Measurements from ENCODE around the gene ELF1.
"Not testable (repeated sequence)": the region's sequence is repeated elsewhere in the genome, so short reads cannot be mapped to it uniquely, and the experiment has no call there.

The ELF1 gene

DNA sequence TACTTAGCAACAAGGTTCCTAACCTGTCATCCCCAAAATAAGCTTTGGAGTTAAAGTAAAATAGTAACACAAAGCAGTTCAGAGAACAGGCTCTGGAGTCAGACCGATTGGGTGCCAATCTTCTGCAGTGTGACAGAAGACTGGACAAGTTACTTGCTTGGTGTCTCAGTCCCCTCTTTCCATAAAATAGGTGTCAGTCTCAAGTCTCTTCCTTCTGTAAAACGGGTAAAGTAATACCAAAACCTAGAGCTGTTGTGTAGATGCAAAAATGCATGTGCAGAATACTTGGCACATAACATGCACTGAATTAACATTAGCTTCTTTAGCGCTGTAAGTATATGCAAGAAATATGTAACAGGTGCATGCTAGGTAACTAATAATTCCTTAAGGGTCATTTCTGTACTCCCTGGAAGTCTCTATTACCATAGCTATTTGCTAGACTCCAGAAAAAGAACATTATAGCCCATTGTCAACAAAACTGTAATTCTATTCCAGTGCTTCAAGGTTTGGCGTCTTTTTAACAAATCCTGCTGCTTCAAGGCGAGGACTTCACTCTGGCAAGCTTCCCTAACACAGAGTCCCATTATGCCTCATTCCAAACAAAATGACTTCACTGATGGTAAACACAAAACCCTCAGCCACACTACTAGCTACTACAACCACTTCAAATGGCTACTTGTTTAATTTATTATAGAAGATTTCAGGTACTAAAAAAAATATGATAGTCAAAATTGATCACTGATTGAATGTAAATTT lies 32.8 kb downstream of the ELF1 start:
- Histone ChIP-seq H3K36me3 (ENCODE audit: insufficient read depth, low read length) (no peaks in the 10 kb centered on the region), H3K4me1 (ENCODE audit: insufficient read depth, low read length) (peaks cover 9% of the 10 kb centered on the region; the same call in 1 of the 2 replicates), H3K9me3 (ENCODE audit: control insufficient read depth, insufficient read depth, low read length) (no peaks in the 10 kb centered on the region), H3K9ac (ENCODE audit: low read depth, low read length) (no peak overlapping the region)

DNA sequence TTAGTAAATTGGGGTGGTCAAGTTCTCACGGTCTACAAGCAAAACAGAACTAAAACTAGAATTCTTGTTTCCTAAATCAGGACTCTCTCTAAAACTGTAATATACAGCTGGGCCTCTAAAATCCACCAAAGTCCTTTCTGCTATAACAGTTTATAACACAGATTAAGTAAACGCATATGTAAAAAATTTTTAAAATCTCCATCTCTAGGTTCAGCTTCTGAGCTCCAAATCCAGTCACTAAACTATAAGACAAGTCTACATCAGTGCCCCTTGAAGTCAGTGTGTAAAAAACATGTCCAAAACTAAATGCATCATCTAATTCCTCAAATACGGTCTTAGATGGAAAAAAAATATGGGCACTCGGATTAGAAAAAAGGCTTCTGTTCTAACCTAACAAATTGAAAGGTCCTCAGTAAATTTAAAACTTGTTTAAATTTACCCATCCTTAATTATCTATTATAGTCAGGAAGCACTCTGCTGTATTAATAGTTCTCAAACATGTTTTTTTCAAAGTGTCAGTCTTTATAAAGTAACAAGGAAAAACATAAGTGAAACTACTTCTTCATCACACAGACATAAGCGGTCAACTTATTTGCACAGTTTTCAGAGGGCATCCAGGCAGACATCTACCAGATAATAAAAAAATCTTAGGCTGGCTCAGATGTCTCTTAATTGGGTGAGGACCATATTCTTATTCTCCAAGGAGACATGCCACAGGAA lies 33.6 kb downstream of the ELF1 start:
- peaks cover 9% of the 10 kb centered on the region; the same call in 1 of the 2 replicates for H3K4me1 ChIP-seq (ENCODE audit: insufficient read depth, low read length)
- no peak overlapping the region for H3K9ac ChIP-seq (ENCODE audit: low read depth, low read length)
- H3K9me3 ChIP-seq (ENCODE audit: control insufficient read depth, insufficient read depth, low read length) = no peaks in the 10 kb centered on the region
- H3K36me3 ChIP-seq (ENCODE audit: insufficient read depth, low read length) = no peaks in the 10 kb centered on the region

GRCh38 chr13:40984668-40985366 lies 34.3 kb downstream of the ELF1 start:
- Histone ChIP-seq H3K4me1 (ENCODE audit: insufficient read depth, low read length) (peaks cover 9% of the 10 kb centered on the region; the same call in 1 of the 2 replicates), H3K36me3 (ENCODE audit: insufficient read depth, low read length) (no peaks in the 10 kb centered on the region), H3K9me3 (ENCODE audit: control insufficient read depth, insufficient read depth, low read length) (no peaks in the 10 kb centered on the region), H3K9ac (ENCODE audit: low read depth, low read length) (no peak overlapping the region)

GRCh38 chr13:40983725-40984667 lies 35.1 kb downstream of the ELF1 start:
- Histone ChIP-seq H3K9me3 (ENCODE audit: control insufficient read depth, insufficient read depth, low read length) (no peaks in the 10 kb centered on the region), H3K9ac (ENCODE audit: low read depth, low read length) (no peak overlapping the region), H3K4me1 (ENCODE audit: insufficient read depth, low read length) (peaks cover 9% of the 10 kb centered on the region; the same call in 1 of the 2 replicates)

GRCh38 chr13:40983259-40983658 lies 35.9 kb downstream of the ELF1 start:
- Histone ChIP-seq H3K9me3 (ENCODE audit: control insufficient read depth, insufficient read depth, low read length) (no peaks in the 10 kb centered on the region), H3K9ac (ENCODE audit: low read depth, low read length) (no peak overlapping the region), H3K36me3 (ENCODE audit: insufficient read depth, low read length) (no peaks in the 10 kb centered on the region), H3K4me1 (ENCODE audit: insufficient read depth, low read length) (peaks cover 9% of the 10 kb centered on the region; the same call in 1 of the 2 replicates)

More at GRCh38 chr13:40983725-40984667, 35.1 kb downstream of the ELF1 start:
- H3K36me3 ChIP-seq (ENCODE audit: insufficient read depth, low read length) = no peaks in the 10 kb centered on the region

- peaks cover 9% of the 10 kb centered on the region; the same call in 1 of the 2 replicates for H3K4me1 ChIP-seq (ENCODE audit: insufficient read depth, low read length)
- H3K9ac ChIP-seq (ENCODE audit: low read depth, low read length) = peak overlapping the region; percentile 22; the same call in 1 of the 2 replicates
These were observed 36.3 kb downstream of the ELF1 start for GRCh38 chr13:40982772-40983171.

DNA sequence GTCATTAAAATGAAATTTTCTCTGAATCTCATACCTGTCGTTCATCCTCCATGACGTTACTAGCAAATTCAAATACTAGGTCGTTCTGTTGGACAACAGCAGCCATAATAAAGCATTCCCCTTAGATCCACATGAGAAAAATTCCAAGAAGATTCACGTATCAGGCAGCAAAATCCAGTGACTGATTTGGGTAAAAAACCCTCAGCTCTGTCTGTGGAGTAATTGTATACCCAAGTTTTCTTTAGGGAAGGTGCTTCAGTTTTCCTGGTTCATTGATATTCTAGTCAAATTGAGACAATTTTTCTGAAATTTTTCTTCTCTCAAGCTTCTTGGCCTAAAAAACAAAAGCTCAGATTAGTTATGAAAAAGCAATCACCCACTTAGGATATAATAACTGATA lies 37.2 kb downstream of the ELF1 start:
- Histone ChIP-seq H3K4me1 (ENCODE audit: insufficient read depth, low read length) (peaks cover 9% of the 10 kb centered on the region; the same call in 1 of the 2 replicates), H3K36me3 (ENCODE audit: insufficient read depth, low read length) (no peaks in the 10 kb centered on the region), H3K9ac (ENCODE audit: low read depth, low read length) (no peak overlapping the region), H3K9me3 (ENCODE audit: control insufficient read depth, insufficient read depth, low read length) (no peaks in the 10 kb centered on the region)

More at GRCh38 chr13:40982772-40983171, 36.3 kb downstream of the ELF1 start:
- H3K9me3 ChIP-seq (ENCODE audit: control insufficient read depth, insufficient read depth, low read length) = no peaks in the 10 kb centered on the region
- H3K36me3 ChIP-seq (ENCODE audit: insufficient read depth, low read length) = no peaks in the 10 kb centered on the region

DNA sequence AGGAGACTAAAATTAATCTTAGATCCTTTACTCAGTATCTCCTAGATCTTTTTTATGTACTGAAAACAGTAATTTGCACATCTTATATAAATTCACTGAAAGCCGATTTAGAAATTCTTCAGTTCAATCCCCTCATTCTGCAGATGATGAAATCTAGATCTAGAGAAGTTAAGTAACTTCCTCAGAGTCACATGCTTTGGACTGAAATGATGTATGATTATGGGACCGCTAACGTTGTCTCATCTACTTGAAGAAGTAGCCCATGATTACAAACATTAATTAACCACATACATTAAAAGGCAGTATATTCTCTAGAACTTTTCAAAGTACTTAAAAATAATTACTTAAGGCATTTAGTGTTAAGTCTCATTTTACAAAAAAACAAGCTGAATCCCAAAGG lies 37.8 kb downstream of the ELF1 start:
- H3K9me3 ChIP-seq (ENCODE audit: control insufficient read depth, insufficient read depth, low read length) = no peaks in the 10 kb centered on the region
- no peaks in the 10 kb centered on the region for H3K36me3 ChIP-seq (ENCODE audit: insufficient read depth, low read length)
- H3K9ac ChIP-seq (ENCODE audit: low read depth, low read length) = no peak overlapping the region
- H3K4me1 ChIP-seq (ENCODE audit: insufficient read depth, low read length) = peaks cover 9% of the 10 kb centered on the region; the same call in 1 of the 2 replicates

- Histone ChIP-seq H3K36me3 (ENCODE audit: insufficient read depth, low read length) (no peaks in the 10 kb centered on the region), H3K9ac (ENCODE audit: low read depth, low read length) (no peak overlapping the region), H3K9me3 (ENCODE audit: control insufficient read depth, insufficient read depth, low read length) (no peaks in the 10 kb centered on the region), H3K4me1 (ENCODE audit: insufficient read depth, low read length) (peaks cover 9% of the 10 kb centered on the region; the same call in 1 of the 2 replicates)
These were observed 38.7 kb downstream of the ELF1 start for GRCh38 chr13:40980461-40980860.

DNA sequence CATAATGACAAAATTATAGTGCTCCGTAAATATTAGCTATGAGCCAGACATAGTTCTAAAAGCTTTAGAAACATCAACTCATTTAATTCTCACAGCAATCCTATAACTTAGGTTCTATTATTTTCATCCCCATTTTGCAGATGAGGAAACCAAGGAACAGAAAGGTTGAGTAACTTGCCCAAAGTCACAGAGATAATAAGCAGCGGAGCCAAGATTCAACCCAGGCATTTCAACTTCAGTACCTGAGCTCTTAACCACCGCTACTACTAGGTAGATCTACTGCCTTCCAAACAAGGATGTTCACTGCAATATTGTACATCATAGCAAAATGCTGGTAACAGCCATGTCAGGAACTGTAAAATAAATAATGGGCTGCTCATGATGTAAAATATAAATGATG lies 39.9 kb downstream of the ELF1 start:
- Histone ChIP-seq H3K4me1 (ENCODE audit: insufficient read depth, low read length) (peaks cover 9% of the 10 kb centered on the region; the same call in 1 of the 2 replicates), H3K36me3 (ENCODE audit: insufficient read depth, low read length) (no peaks in the 10 kb centered on the region), H3K9me3 (ENCODE audit: control insufficient read depth, insufficient read depth, low read length) (no peaks in the 10 kb centered on the region), H3K9ac (ENCODE audit: low read depth, low read length) (no peak overlapping the region)

DNA sequence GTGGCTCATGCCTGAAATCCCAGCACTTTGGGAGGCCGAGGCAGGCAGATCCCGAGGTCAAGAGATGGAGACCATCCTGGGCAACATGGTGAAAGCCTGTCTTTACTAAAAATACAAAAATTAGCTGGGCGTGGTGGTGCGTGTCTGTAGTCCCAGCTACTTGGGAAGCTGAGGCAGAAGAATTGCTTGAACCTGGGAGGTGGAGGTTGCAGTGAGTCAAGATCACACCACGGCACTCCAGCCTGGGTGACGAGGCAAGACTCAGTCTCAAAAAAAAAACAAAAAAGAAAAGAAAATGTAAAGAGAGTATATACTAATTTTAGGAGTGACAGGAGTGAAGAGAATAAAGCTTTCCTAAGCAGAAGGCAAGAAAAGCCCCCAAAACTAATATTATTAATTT lies 41.0 kb downstream of the ELF1 start:
- not testable (repeated sequence) for H3K36me3 ChIP-seq (ENCODE audit: insufficient read depth, low read length); H3K9me3 ChIP-seq (ENCODE audit: control insufficient read depth, insufficient read depth, low read length); H3K9ac ChIP-seq (ENCODE audit: low read depth, low read length); H3K4me1 ChIP-seq (ENCODE audit: insufficient read depth, low read length)

DNA sequence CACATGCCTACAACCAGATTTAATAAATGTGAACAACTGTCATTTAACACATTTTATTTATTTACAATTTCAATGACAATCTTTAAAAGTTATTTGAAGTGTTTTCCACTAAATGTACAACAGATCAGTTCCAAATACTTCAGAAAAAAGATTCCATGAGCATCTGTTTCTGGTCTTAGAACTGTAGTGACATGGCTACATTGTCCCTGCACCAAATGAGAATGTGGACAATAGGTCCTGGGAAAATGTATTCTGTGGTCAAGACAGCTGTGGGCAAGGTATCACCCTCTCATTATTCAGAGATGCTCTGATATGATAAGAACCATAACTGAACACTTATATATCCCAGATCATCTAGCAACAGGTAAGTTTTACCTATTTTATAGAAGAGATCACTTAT lies 43.7 kb downstream of the ELF1 start:
- Histone ChIP-seq H3K36me3 (ENCODE audit: insufficient read depth, low read length) (no peaks in the 10 kb centered on the region), H3K9ac (ENCODE audit: low read depth, low read length) (no peak overlapping the region), H3K9me3 (ENCODE audit: control insufficient read depth, insufficient read depth, low read length) (no peaks in the 10 kb centered on the region), H3K4me1 (ENCODE audit: insufficient read depth, low read length) (no peaks in the 10 kb centered on the region)

- H3K9ac ChIP-seq (ENCODE audit: low read depth, low read length) = no peak overlapping the region
- H3K9me3 ChIP-seq (ENCODE audit: control insufficient read depth, insufficient read depth, low read length) = no peaks in the 10 kb centered on the region
- H3K4me1 ChIP-seq (ENCODE audit: insufficient read depth, low read length) = no peaks in the 10 kb centered on the region
- no peaks in the 10 kb centered on the region for H3K36me3 ChIP-seq (ENCODE audit: insufficient read depth, low read length)
These were observed 44.4 kb downstream of the ELF1 start for GRCh38 chr13:40974460-40975407.
